Lung (tissue), 12 donors: ENCODE results near the gene ASTL. TPM values are rescaled to one million over a fixed set of nuclear protein-coding genes. Genes with fewer than 3 reads are reported as not detected.

ENCODE experiments used
- ATAC-seq: fragments of 200-7000 bp; cut with Tn5 transposase; one replicate; pipeline ENCODE4 v1.9.1; 2020; ENCODE audit warnings: moderate number of reproducible peaks; ENCODE audit not compliant: insufficient read depth, low FRiP score
- DNase-seq, 3 donors: peaks; one replicate each; pipeline ENCODE4 v3.0.0-alpha.2; 2013 to 2017
- H3K27ac ChIP-seq, 2 donors: one replicate each; pipeline ENCODE4 v1.5.1; 2013; ENCODE audit warnings: mild to moderate bottlenecking in 2 of 2, moderate library complexity in 2 of 2, control low read depth in 1 of 2, inconsistent platforms in 1 of 2, low read depth in 1 of 2, low read length in 1 of 2
- H3K27me3 ChIP-seq, 3 donors: one replicate each; pipeline ENCODE4 v1.5.1; 2013; ENCODE audit warnings: low read length in 2 of 3; ENCODE audit not compliant: control insufficient read depth in 3 of 3, insufficient read depth in 3 of 3
- H3K36me3 ChIP-seq, 4 donors: one replicate each; pipeline ENCODE4 v1.5.1; 2013; ENCODE audit warnings: low read length in 4 of 4, mild to moderate bottlenecking in 1 of 4, moderate library complexity in 1 of 4; ENCODE audit not compliant: control insufficient read depth in 4 of 4, insufficient read depth in 4 of 4
- H3K4me1 ChIP-seq, 5 donors: one replicate each; pipeline ENCODE4 v1.5.1; 2013; ENCODE audit warnings: low read length in 5 of 5, mild to moderate bottlenecking in 2 of 5, moderate library complexity in 1 of 5; ENCODE audit not compliant: control insufficient read depth in 5 of 5, insufficient read depth in 5 of 5
- H3K4me3 ChIP-seq: one replicate; pipeline ENCODE4 v1.5.1; 2013; ENCODE audit warnings: mild to moderate bottlenecking, control low read depth, moderate library complexity
- H3K9ac ChIP-seq, 2 donors: one replicate each; pipeline ENCODE4 v1.5.1; 2013; ENCODE audit warnings: low read length in 2 of 2, control low read depth in 1 of 2; ENCODE audit not compliant: insufficient read depth in 1 of 2
- H3K9me3 ChIP-seq, 4 donors: one replicate each; pipeline ENCODE4 v1.5.1; 2013; ENCODE audit warnings: low read length in 3 of 4, mild to moderate bottlenecking in 1 of 4, moderate library complexity in 1 of 4; ENCODE audit not compliant: control insufficient read depth in 4 of 4, insufficient read depth in 3 of 4
- WGBS, 2 donors: extraction: QIAGEN DNeasy Blood & Tissue Kit; methylation state at CpG; one replicate each; pipeline ENCODE4 v1.1.7; 2013; 5-methylcytosine and 5-hydroxymethylcytosine counted together
- polyA plus RNA-seq, 2 donors: library from polyadenylated mRNA; stranded (reverse); fragments of 200-250 nt; gene quantifications; one replicate each; pipeline ENCODE4 v1.2.1, GENCODE V29; 2013
- total RNA-seq, 2 donors: library from RNA; depleted of rRNA in 1 of 2; stranded (reverse); fragments of >200 nt in 1 of 2; gene quantifications; one replicate each; pipeline ENCODE4 v1.2.1, GENCODE V29; 2014 to 2021
- TF ChIP-seq, protein P1 (sequence below): IDR thresholded peaks from 2 replicates; pipeline ENCODE4 v1.5.1; 2012; ENCODE audit warnings: mild to moderate bottlenecking; ENCODE audit errors: control extremely low read depth, extremely low read depth
- donor health status: control.
- donor health status: control.
- donor health status: Bipolar disorder and iron deficiency.
- donor health status: healthy.
- donor health status: DM: yes; HTN: yes; CAD: no.

Gene ASTL
- total and polyA plus RNA-seq, 4 donors = 0.14 to 0.34 TPM; not detected in 2

DNA sequence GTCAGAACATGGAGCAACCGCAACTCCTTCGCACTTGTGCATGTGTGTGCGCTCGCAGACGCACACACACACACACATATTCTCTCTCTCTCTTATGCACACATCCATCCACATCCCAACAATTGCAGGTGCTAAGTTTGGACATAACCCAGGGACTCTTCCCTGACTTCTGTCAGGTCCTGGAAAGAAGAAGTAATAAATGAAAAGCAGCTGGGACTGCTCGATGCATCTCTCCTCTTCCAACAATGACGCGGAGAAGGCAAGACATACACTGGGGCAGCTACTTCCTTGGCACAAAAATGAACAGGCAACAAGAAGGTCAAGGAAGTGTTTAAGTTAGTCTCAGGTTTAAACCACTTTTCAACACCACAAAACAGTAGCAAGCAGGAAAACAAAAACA is 46.7 kb upstream of the ASTL start:
- Histone ChIP-seq H3K27me3 (no peaks in the 10 kb centered on the region), H3K9me3 (no peaks in the 10 kb centered on the region), H3K9ac (no peak overlapping the region), H3K36me3 (peaks cover 11 to 33% (median 22%) of the 10 kb centered on the region in 4 donors), H3K4me1 (no peaks in the 10 kb centered on the region), H3K27ac (no peak overlapping the region), H3K4me3 (no peak overlapping the region)
- DNase-seq = no peak
- WGBS, 2 donors = 92 to 94% methylated on average over 8 of the region's 8 CpGs
- no peak for ATAC-seq
- TF ChIP-seq, protein P1, sequence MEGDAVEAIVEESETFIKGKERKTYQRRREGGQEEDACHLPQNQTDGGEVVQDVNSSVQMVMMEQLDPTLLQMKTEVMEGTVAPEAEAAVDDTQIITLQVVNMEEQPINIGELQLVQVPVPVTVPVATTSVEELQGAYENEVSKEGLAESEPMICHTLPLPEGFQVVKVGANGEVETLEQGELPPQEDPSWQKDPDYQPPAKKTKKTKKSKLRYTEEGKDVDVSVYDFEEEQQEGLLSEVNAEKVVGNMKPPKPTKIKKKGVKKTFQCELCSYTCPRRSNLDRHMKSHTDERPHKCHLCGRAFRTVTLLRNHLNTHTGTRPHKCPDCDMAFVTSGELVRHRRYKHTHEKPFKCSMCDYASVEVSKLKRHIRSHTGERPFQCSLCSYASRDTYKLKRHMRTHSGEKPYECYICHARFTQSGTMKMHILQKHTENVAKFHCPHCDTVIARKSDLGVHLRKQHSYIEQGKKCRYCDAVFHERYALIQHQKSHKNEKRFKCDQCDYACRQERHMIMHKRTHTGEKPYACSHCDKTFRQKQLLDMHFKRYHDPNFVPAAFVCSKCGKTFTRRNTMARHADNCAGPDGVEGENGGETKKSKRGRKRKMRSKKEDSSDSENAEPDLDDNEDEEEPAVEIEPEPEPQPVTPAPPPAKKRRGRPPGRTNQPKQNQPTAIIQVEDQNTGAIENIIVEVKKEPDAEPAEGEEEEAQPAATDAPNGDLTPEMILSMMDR = no peak

DNA sequence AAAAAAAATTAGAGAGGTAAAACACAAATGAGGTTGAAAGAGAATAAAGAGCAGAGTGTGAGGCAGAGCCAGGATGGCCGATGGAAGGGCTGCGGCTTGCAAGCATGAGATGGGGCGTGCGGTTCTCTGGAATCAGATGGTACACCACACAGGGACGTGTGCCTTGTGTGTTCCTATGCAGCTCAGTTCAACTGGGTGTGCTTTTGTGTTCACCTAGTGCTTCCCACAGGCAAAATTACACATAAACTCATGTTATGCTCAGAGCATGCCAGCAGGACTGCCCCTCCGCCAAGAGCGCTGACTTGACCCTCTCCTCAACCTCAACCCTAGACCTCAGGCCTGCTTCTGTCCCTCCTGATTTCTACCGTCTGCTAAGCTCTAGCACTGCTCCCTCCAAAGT is 45.9 kb upstream of the ASTL start:
- WGBS, 2 donors = 93 to 97% methylated on average over 8 of the region's 8 CpGs

DNA sequence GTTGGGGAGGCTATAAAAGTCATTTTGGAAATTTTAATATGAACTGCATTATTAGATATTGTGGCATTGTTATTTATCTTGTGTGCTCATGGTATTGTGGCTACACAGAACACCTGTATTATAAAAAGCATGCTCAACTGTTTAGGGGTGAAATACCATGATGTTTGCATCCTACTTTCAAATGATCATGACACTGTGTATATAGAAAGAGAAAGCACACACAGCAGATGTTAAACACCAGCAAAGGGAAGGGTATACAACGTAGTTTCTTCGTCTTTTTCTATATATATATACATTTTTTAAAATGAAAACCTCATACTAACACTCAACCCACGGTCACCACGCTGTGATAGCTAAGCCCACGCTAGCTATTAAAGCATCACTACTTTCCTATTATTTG is 43.2 kb upstream of the ASTL start:
- Histone ChIP-seq H3K27me3 (no peaks in the 10 kb centered on the region), H3K36me3 (peaks cover 8 to 21% (median 10%) of the 10 kb centered on the region in 4 donors), H3K4me3 (no peak overlapping the region), H3K9ac (no peak overlapping the region), H3K27ac (no peak overlapping the region), H3K9me3 (no peaks in the 10 kb centered on the region), H3K4me1 (peaks cover 0 to 4% (median 0%) of the 10 kb centered on the region in 5 donors)
- TF ChIP-seq, protein P1 = no peak
- no peak for DNase-seq
- no peak for ATAC-seq
- 76 to 88% methylated on average over 5 of the region's 5 CpGs for WGBS, 2 donors

More for the DNA sequence above, 45.9 kb upstream of the ASTL start:
- Histone ChIP-seq H3K4me1 (no peaks in the 10 kb centered on the region), H3K4me3 (no peak overlapping the region), H3K36me3 (peaks cover 11 to 29% (median 21%) of the 10 kb centered on the region in 4 donors), H3K9ac (no peak overlapping the region), H3K27ac (peak overlapping the region in 1 of 2 donors; percentile 14), H3K27me3 (no peaks in the 10 kb centered on the region), H3K9me3 (no peaks in the 10 kb centered on the region)
- TF ChIP-seq, protein P1 = no peak
- ATAC-seq (no peak), DNase-seq (no peak)

DNA sequence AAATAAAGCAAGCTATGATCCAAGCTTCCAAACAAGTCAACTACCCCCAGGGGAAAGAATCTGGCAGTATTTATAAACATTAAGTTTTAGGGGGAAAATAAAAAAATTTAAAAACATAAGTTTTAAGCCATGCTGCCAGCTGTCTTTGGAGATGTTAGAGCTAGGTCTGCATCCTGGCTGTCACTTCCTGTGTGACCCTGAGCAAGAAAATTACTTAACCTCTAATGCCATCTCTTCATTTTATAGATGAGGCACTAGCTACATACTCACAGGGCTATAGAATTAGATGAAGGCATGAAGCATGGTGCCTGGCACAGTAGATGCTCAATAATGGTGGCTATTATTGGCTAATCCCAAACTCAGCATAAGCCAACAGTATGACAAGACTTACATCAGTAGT is 42.2 kb upstream of the ASTL start:
- H3K27me3 ChIP-seq = no peaks in the 10 kb centered on the region
- H3K36me3 ChIP-seq = peaks cover 0 to 13% (median 4%) of the 10 kb centered on the region in 4 donors
- no peak overlapping the region for H3K27ac ChIP-seq
- no peak overlapping the region for H3K9ac ChIP-seq
- ATAC-seq (no peak), DNase-seq (no peak)
- no peaks in the 10 kb centered on the region for H3K9me3 ChIP-seq
- TF ChIP-seq, protein P1 = no peak
- peaks cover 0 to 5% (median 0%) of the 10 kb centered on the region in 5 donors for H3K4me1 ChIP-seq
- H3K4me3 ChIP-seq = no peak overlapping the region
